Measurements from ENCODE around the gene LCMT1.
"Not testable (repeated sequence)": the region's sequence is repeated elsewhere in the genome, so short reads cannot be mapped to it uniquely, and the experiment has no call there.

The LCMT1 gene

DNA sequence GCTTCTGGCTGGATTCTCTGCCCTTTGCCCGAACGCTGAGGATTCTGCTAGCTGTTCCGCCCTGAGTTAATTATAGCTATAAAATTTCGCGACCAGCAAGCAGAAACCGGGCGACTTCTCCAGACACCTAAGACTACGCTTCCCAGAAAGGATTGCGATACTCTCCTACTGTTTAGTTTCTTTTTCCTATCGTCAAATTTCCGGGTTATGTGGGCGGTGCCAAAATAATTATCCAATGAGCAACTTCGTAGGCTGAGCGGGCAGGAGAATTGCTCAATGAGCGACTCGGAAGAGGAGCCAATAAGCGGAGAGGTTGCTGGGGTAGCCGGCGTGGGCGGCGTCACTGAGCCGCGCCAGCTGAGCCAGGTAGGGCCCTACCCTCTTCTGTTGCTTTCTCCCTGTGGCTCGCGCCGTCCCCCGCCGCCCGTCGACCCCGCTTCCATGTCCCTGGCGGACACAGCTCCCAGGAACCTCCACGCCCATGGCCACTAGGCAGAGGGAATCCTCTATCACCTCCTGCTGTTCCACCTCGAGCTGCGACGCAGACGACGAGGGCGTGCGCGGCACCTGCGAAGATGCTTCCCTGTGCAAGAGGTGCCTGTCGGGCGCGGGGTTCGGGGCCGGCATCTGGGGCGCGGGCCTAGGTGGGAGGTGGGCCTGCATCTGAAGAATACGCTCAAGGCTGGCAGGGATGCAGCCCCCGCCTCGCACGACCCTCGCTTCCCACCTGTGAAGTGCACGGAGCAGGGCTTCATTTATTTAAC lies at the start of gene LCMT1:
LCMT1 (plus strand) TSS at position 340 of the 764 bp plus-strand sequence; CDS start at position 482, 142 bp downstream.
- Mint-ChIP-seq H3K27ac (peak within 1 kb of the TSS; percentile 99), H3K9me3 (no peaks in the 10 kb centered on the region), H3K4me3 (peak within 1 kb of the TSS; percentile 87), H3K36me3 (peaks cover 4% of the 10 kb centered on the region), H3K27me3 (no peaks in the 10 kb centered on the region), H3K4me1 (peaks cover 60% of the 10 kb centered on the region)

GRCh38 chr16:25063102-25063501 lies 48.4 kb upstream of the LCMT1 start:
- no peak overlapping the region for H3K27ac Mint-ChIP-seq
- H3K4me1 Mint-ChIP-seq = peaks cover 72% of the 10 kb centered on the region
- H3K9me3 Mint-ChIP-seq = no peaks in the 10 kb centered on the region
- peak overlapping the region; percentile 57 for H3K4me3 Mint-ChIP-seq
- no peaks in the 10 kb centered on the region for H3K36me3 Mint-ChIP-seq
- no peaks in the 10 kb centered on the region for H3K27me3 Mint-ChIP-seq

DNA sequence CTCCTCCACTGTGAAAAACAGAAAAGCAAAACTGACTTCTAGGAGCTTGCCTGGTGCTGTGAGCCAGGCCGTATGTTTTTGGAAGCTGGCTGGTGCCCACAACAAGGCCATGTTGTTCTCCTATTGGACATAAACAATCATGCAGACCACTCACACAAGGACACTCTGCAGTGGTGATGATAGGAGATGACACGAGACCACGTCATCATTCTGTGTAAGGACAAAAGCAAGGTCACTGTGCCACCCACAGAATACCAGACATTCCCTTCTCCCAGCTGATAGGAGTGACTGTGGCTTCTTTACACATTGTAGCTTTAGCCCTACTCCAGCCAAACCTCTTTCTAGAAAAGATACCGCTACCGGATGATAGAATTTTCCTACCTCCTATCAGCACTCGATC lies 47.7 kb upstream of the LCMT1 start:
- H3K4me3 Mint-ChIP-seq = no peak overlapping the region
- H3K9me3 Mint-ChIP-seq = no peaks in the 10 kb centered on the region

GRCh38 chr16:25064281-25064680 lies 47.3 kb upstream of the LCMT1 start:
- H3K4me3 Mint-ChIP-seq, H3K9me3 Mint-ChIP-seq, H3K36me3 Mint-ChIP-seq, H3K27me3 Mint-ChIP-seq: not testable (repeated sequence)
- Mint-ChIP-seq H3K4me1 (peaks cover 75% of the 10 kb centered on the region), H3K27ac (peak overlapping the region; percentile 33)

More for the DNA sequence above, 47.7 kb upstream of the LCMT1 start:
- Mint-ChIP-seq H3K27ac (peak overlapping the region; percentile 33), H3K36me3 (no peaks in the 10 kb centered on the region), H3K27me3 (no peaks in the 10 kb centered on the region), H3K4me1 (peaks cover 75% of the 10 kb centered on the region)

DNA sequence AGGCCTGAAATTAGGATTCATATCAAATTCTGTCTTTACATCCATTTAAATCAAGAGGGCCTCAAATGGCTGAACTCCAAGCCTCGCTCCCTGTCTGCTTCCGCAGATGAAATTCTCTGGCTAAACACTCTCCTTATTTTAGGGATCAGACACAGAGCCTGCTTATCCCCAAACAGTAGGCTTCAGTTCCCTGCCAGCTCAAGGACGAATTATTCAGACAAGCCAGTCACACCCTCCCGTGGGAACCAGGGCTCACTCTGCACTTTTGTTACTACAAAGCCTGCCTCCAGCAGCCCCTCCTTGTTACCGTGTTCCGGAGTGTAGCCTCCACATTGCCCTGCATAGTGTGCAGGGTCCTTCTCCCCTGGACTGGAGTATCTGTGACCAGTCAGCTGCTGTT lies 46.6 kb upstream of the LCMT1 start:
- no peak overlapping the region for H3K27ac Mint-ChIP-seq
- H3K27me3 Mint-ChIP-seq = no peaks in the 10 kb centered on the region
- H3K9me3 Mint-ChIP-seq = no peaks in the 10 kb centered on the region
- peaks cover 75% of the 10 kb centered on the region for H3K4me1 Mint-ChIP-seq
- H3K36me3 Mint-ChIP-seq = no peaks in the 10 kb centered on the region
- H3K4me3 Mint-ChIP-seq = no peak overlapping the region

DNA sequence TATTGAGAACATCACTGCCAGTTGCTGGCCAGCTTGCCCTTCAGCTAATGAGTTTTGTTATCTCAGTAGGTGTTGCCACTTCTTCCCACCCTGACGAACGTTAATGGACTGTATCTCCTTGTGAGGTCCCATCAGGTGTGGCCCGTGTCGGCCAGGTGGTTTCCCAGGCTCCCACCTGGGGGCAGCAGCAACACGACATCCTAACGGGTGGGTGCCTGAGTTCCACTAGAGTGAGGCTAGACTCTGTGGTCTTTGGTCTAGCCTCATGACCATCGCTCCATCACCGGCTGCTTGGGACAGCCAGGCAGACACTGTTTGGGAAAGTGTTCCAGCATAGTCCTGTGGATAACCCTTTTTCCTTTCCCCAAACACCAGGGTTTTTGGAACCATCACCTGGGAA lies 45.6 kb upstream of the LCMT1 start:
- Mint-ChIP-seq H3K27me3 (no peaks in the 10 kb centered on the region), H3K9me3 (no peaks in the 10 kb centered on the region), H3K4me3 (peak overlapping the region; percentile 81), H3K27ac (no peak overlapping the region), H3K36me3 (no peaks in the 10 kb centered on the region), H3K4me1 (peaks cover 66% of the 10 kb centered on the region)

DNA sequence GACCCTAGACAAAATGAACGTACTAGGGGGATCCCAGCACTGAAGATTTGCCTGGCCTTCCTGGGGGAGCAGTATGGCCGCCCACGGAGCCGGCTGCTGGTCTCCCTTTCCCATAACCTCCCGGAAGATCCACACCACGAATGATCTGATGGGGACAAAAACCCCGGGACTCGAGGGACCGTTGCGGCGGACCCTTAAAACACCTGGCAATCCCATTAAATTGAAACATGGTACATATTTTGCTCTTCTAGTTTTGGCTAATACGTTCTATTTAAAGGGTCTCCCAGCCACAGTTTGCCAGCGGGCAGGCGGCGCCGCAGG lies 45.2 kb upstream of the LCMT1 start:
- H3K27me3 Mint-ChIP-seq = no peaks in the 10 kb centered on the region
- H3K9me3 Mint-ChIP-seq = no peaks in the 10 kb centered on the region
- no peaks in the 10 kb centered on the region for H3K36me3 Mint-ChIP-seq
- H3K27ac Mint-ChIP-seq = peak overlapping the region; percentile 62
- peaks cover 61% of the 10 kb centered on the region for H3K4me1 Mint-ChIP-seq
- H3K4me3 Mint-ChIP-seq = peak overlapping the region; percentile 81

- no peaks in the 10 kb centered on the region for H3K9me3 Mint-ChIP-seq
- peak overlapping the region; percentile 62 for H3K27ac Mint-ChIP-seq
- peaks cover 55% of the 10 kb centered on the region for H3K4me1 Mint-ChIP-seq
- no peaks in the 10 kb centered on the region for H3K27me3 Mint-ChIP-seq
- H3K4me3 Mint-ChIP-seq = peak overlapping the region; percentile 84
- H3K36me3 Mint-ChIP-seq = no peaks in the 10 kb centered on the region
Measured at GRCh38 chr16:25066747-25067631, 44.6 kb upstream of the LCMT1 start.

GRCh38 chr16:25073854-25074253 lies 37.7 kb upstream of the LCMT1 start:
- H3K27ac Mint-ChIP-seq = no peak overlapping the region
- no peaks in the 10 kb centered on the region for H3K9me3 Mint-ChIP-seq
- no peaks in the 10 kb centered on the region for H3K27me3 Mint-ChIP-seq
- H3K4me3 Mint-ChIP-seq = no peak overlapping the region
- H3K4me1 Mint-ChIP-seq = no peaks in the 10 kb centered on the region
- no peaks in the 10 kb centered on the region for H3K36me3 Mint-ChIP-seq

DNA sequence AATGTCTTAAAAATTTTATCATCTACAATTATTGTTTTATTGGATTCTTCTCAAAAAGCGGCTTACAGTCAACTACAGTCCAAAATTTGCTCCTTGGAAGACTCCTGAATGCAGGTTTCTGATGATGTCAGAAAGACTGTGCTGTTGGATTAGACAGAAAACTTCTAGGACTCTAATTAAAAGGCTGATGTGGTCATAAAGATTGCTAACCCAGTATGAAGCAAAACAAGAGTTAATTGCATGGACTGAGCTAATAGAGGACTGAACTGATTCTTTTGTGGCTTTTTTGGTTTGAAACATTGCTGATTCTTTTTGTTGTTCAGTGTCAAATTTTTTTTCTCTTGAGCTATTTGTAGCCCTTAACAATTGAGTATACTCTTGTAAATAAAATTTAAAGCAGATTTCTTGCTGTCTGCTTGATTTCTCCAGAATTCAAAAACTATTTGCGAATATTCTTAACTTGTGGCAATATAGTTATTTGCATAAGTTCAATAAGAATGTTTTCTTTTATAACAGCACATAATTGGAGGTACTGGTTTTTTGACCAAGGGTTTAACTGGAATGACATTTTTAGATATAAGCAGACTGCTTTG lies 33.1 kb upstream of the LCMT1 start:
- H3K36me3 Mint-ChIP-seq = no peaks in the 10 kb centered on the region
- no peak overlapping the region for H3K4me3 Mint-ChIP-seq
- H3K27ac Mint-ChIP-seq = no peak overlapping the region
- no peaks in the 10 kb centered on the region for H3K4me1 Mint-ChIP-seq
- no peaks in the 10 kb centered on the region for H3K27me3 Mint-ChIP-seq
- H3K9me3 Mint-ChIP-seq = no peaks in the 10 kb centered on the region

- Mint-ChIP-seq H3K27ac (no peak overlapping the region), H3K4me3 (no peak overlapping the region), H3K36me3 (no peaks in the 10 kb centered on the region), H3K4me1 (no peaks in the 10 kb centered on the region), H3K9me3 (no peaks in the 10 kb centered on the region), H3K27me3 (no peaks in the 10 kb centered on the region)
Measured at GRCh38 chr16:25079637-25080378, 31.7 kb upstream of the LCMT1 start.

DNA sequence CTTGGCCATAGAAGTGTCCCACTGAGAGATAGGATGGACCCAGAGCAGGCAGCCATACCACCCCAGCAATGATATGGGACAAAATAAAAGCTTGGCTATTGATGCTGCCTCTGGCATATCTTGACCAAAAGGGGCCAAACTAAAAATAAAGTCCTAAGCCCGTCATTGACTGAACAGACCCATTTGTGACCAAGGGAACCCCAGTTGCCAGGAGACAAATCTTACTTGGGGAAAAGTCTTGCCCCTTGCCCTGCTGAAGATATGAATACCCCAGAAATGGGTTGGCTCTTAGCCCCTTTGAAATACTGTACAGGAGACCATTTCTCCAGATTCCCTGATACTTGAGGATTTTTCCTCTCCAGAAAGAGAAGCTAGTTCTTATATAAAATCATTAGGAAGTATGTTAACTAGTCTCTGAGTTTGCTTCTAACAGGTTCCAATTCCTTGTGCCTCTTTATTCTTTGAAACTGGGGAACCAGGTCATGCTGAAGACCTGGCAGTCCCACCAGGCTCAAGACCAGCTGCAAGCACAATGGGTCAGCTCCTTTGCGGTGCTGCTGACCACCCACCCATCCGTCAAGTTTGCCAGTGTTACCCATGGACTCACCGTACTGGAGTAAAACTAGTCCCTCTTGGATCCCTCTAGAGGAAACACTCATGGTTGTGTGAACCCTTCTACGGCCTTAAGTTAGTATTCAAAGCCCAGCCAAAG lies 31.0 kb upstream of the LCMT1 start:
- Mint-ChIP-seq H3K4me3 (no peak overlapping the region), H3K4me1 (no peaks in the 10 kb centered on the region), H3K9me3 (no peaks in the 10 kb centered on the region), H3K27me3 (no peaks in the 10 kb centered on the region), H3K27ac (no peak overlapping the region), H3K36me3 (no peaks in the 10 kb centered on the region)

DNA sequence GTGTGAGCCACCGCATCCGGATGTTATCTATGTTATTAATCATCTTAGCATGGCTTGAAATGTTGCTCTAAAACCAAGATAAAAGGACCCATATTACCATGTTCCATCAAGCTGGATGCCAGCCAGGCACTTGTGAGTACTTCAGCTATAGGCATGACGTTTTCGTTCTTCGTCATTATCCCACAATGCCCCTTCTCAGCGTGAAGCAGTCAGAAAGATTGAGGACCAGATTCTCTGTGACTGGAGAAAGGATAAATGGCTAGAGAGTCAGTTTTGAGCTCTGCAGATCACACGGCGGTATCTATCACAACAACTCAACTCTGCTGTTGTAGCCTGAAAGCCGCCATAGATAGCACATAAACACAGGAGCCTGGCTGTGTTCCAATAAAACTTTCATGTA lies 29.8 kb upstream of the LCMT1 start:
- Mint-ChIP-seq H3K4me1 (no peaks in the 10 kb centered on the region), H3K27me3 (no peaks in the 10 kb centered on the region), H3K4me3 (no peak overlapping the region), H3K9me3 (no peaks in the 10 kb centered on the region), H3K36me3 (no peaks in the 10 kb centered on the region), H3K27ac (no peak overlapping the region)

- no peaks in the 10 kb centered on the region for H3K9me3 Mint-ChIP-seq
- no peaks in the 10 kb centered on the region for H3K27me3 Mint-ChIP-seq
- no peaks in the 10 kb centered on the region for H3K36me3 Mint-ChIP-seq
- H3K4me3 Mint-ChIP-seq = no peak overlapping the region
- no peak overlapping the region for H3K27ac Mint-ChIP-seq
- no peaks in the 10 kb centered on the region for H3K4me1 Mint-ChIP-seq
Measured at GRCh38 chr16:25083065-25083464, 28.5 kb upstream of the LCMT1 start.

DNA sequence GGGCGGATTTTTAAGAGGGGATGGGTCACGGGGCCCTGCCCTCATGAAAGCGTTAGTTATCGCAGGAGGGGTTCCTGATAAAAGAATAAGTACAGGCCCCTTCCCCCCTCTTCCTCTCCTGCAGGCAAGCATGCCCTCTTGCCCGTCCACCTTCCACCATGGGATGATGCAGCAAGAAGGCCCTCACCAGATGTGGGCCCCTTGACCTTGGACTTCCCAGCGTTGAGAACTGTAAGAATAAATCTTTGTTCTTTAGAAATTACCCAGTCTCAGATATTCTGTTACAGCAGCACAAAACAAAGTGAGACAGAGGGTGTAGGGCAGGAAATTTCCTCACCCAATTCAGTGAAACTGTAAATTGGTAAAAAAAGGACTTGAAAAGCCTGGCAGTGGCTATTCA lies 27.8 kb upstream of the LCMT1 start:
- Mint-ChIP-seq H3K4me1 (no peaks in the 10 kb centered on the region), H3K36me3 (no peaks in the 10 kb centered on the region), H3K27me3 (no peaks in the 10 kb centered on the region), H3K27ac (no peak overlapping the region), H3K9me3 (no peaks in the 10 kb centered on the region), H3K4me3 (no peak overlapping the region)

Measured in activated naive CD4-positive, alpha-beta T cell treated with anti-CD3 and anti-CD28 coated beads, Interleukin-2, amount 50 U/mL, for 24 hours (primary cell).